B cell (primary cell): ENCODE measurements around the gene HERPUD1. TPM values are rescaled to one million over a fixed set of nuclear protein-coding genes. Genes with fewer than 3 reads are reported as not detected.
A peak's percentile ranks its signal among the peaks of the same experiment; 100 is the strongest.
"Not testable (repeated sequence)": the region's sequence is repeated elsewhere in the genome, so short reads cannot be mapped to it uniquely, and the experiment has no call there.

Experiments
- ATAC-seq: fragments of 200-7000 bp; cut with Tn5 transposase; one replicate; pipeline ENCODE4 v1.10.0; 2021; ENCODE audit warnings: low read depth, mild to moderate bottlenecking, moderate number of reproducible peaks, moderate library complexity
- CTCF ChIA-PET: fragments of 350-600 bp; sonication (Branson Sonifier 250); formaldehyde crosslinking; loops from one replicate; lab custom pipeline; 2021; ENCODE audit warnings: antibody characterized with exemption, inconsistent platforms; lab: Charles Lee
- POLR2A ChIA-PET: fragments of 350-600 bp; sonication (Branson Sonifier 250); formaldehyde crosslinking; loops from one replicate; lab custom pipeline; 2021; ENCODE audit warnings: antibody characterized with exemption; lab: Charles Lee
- DNase-seq: peaks from one replicate; pipeline ENCODE4 v3.0.0; 2013
- H2AFZ ChIP-seq: 2 replicates; pipeline ENCODE4 v1.6.1; 2012; ENCODE audit warnings: mild to moderate bottlenecking, low read depth, low read length; ENCODE audit not compliant: insufficient read depth, poor library complexity, severe bottlenecking
- H3K27ac ChIP-seq, 2 donors: 1 replicate in 1 of 2; 2 replicates in 1 of 2; pipeline ENCODE4 v1.5.1; 2012 to 2013; ENCODE audit warnings: low read length in 2 of 2, mild to moderate bottlenecking in 2 of 2, moderate library complexity in 1 of 2
- H3K27me3 ChIP-seq, 4 experiments: fragments of 200-600 bp in 1 of 4; sonication (generic) in 1 of 4; replicated peaks in 1 of 4; 1 replicate in 2 of 4; 2 replicates in 2 of 4; pipeline versions ENCODE4 v1.6.1 to v1.7.0; 2013 to 2016; ENCODE audit warnings: low read length in 3 of 4, mild to moderate bottlenecking in 2 of 4, mixed read lengths in 1 of 4, moderate library complexity in 1 of 4; ENCODE audit not compliant: insufficient read depth in 4 of 4, control insufficient read depth in 3 of 4; ENCODE audit errors: control extremely low read depth in 1 of 4
- H3K36me3 ChIP-seq, 2 experiments: replicated peaks in 1 of 2; 1 replicate in 1 of 2; 2 replicates in 1 of 2; pipeline versions ENCODE4 v1.6.1 to v1.7.1; 2013; ENCODE audit warnings: low read length in 1 of 2; ENCODE audit not compliant: insufficient read depth in 2 of 2, control insufficient read depth in 1 of 2; ENCODE audit errors: control extremely low read depth in 1 of 2, extremely low read depth in 1 of 2
- H3K4me1 ChIP-seq, 2 donors: fragments of 200-600 bp in 1 of 2; sonication (generic) in 1 of 2; 1 replicate in 1 of 2; 2 replicates in 1 of 2; pipeline versions ENCODE4 v1.5.1 to v1.6.1; 2013 to 2017; ENCODE audit warnings: low read length in 2 of 2; ENCODE audit not compliant: control insufficient read depth in 2 of 2, insufficient read depth in 2 of 2
- H3K4me2 ChIP-seq: replicated peaks from 2 replicates; pipeline ENCODE3; 2012; ENCODE audit warnings: mild to moderate bottlenecking, low read depth, low read length; ENCODE audit not compliant: poor library complexity, severe bottlenecking
- H3K4me3 ChIP-seq, 5 experiments: fragments of 200-600 bp in 1 of 5; sonication (generic) in 1 of 5; 1 replicate in 3 of 5; 2 replicates in 2 of 5; pipeline versions ENCODE4 v1.5.1 to v1.7.0; 2011 to 2016; ENCODE audit warnings: low read length in 4 of 5, mild to moderate bottlenecking in 4 of 5, low read depth in 2 of 5, control low read depth in 1 of 5, moderate library complexity in 1 of 5; ENCODE audit not compliant: insufficient read depth in 1 of 5; ENCODE audit errors: control extremely low read depth in 1 of 5, extremely low read depth in 1 of 5
- H3K79me2 ChIP-seq: fragments of 200-600 bp; sonication (generic); one replicate; pipeline ENCODE4 v1.6.0; 2016; ENCODE audit warnings: low read length; ENCODE audit not compliant: control insufficient read depth, insufficient read depth
- H3K9ac ChIP-seq: fragments of 200-600 bp; sonication (generic); 2 replicates; pipeline ENCODE4 v1.6.1; 2017; ENCODE audit warnings: mild to moderate bottlenecking, low read length, moderate library complexity
- H3K9me3 ChIP-seq, 3 donors: one replicate each; pipeline versions ENCODE4 v1.6.1 to v1.7.1; 2013; ENCODE audit warnings: low read length in 2 of 3; ENCODE audit not compliant: control insufficient read depth in 2 of 3, insufficient read depth in 1 of 3; ENCODE audit errors: control extremely low read depth in 1 of 3
- H4K20me1 ChIP-seq: 2 replicates; pipeline ENCODE4 v1.6.0; 2012; ENCODE audit warnings: mild to moderate bottlenecking, low read length; ENCODE audit not compliant: insufficient read depth, control insufficient read depth, poor library complexity, severe bottlenecking
- H3K27ac Mint-ChIP-seq: one replicate; pipeline ENCODE4 v1.8.0; 2021; ENCODE audit warnings: mixed read lengths
- H3K27me3 Mint-ChIP-seq: one replicate; pipeline ENCODE4 v1.8.0; 2021; ENCODE audit warnings: mixed read lengths
- H3K4me1 Mint-ChIP-seq: one replicate; pipeline ENCODE4 v1.8.0; 2021; ENCODE audit warnings: mixed read lengths
- H3K4me3 Mint-ChIP-seq: one replicate; pipeline ENCODE4 v1.8.0; 2021; ENCODE audit warnings: mixed read lengths
- H3K9me3 Mint-ChIP-seq: one replicate; pipeline ENCODE4 v1.8.0; 2022; ENCODE audit warnings: mixed read lengths; ENCODE audit not compliant: insufficient read depth
- CTCF ChIP-seq: fragments of 200-600 bp; IDR thresholded peaks from one replicate; pipeline ENCODE4 v1.8.0; 2022; ENCODE audit warnings: antibody characterized with exemption, mild to moderate bottlenecking
- EZH2 ChIP-seq: IDR thresholded peaks from 2 replicates; pipeline ENCODE4 v1.6.1; 2012; ENCODE audit warnings: borderline replicate concordance, low read depth, mild to moderate bottlenecking, moderate library complexity, low read length; ENCODE audit not compliant: insufficient read depth, poor library complexity, severe bottlenecking
- WGBS: methylation state at CpG from one replicate; pipeline ENCODE4 v1.1.5; 2013; ENCODE audit warnings: missing lambda C conversion rate; ENCODE audit not compliant: insufficient coverage; 5-methylcytosine and 5-hydroxymethylcytosine counted together
- intact Hi-C: fragments of 100-400 bp; cut with micrococcal nuclease; formaldehyde crosslinking; loops from one replicate; pipeline ENCODE4 v1.10.0; 2022
- polyA plus RNA-seq: library from polyadenylated mRNA; depleted of rRNA; stranded (reverse); fragments of >200 nt; gene quantifications from 2 replicates; pipeline ENCODE4 v1.2.3, GENCODE V29; 2012
- total RNA-seq, 2 donors: library from RNA; stranded (reverse); fragments of 120-200 nt in 1 of 2; gene quantifications; 1 replicate in 1 of 2; 2 replicates in 1 of 2; pipeline versions ENCODE4 v1.2.3 to v1.2.4, GENCODE V29; 2013 to 2022

The HERPUD1 gene
- total and polyA plus RNA-seq, 2 donors (not counting 1 experiment from before 2014, with no cell fraction given) = 273 to 1,041 TPM

GRCh38 chr16:56989988-56990387 lies 58.0 kb downstream of the HERPUD1 start:
- peak overlapping the region; percentile 100 for H3K4me3 Mint-ChIP-seq
- Histone ChIP-seq H3K4me1 (peaks cover 74 to 84% of the 10 kb centered on the region in 2 donors), H3K27me3 (no peaks in the 10 kb centered on the region), H3K79me2 (peaks cover 69% of the 10 kb centered on the region), H3K9ac (peak overlapping the region; percentile 96), H2AFZ (peak overlapping the region; percentile 91), H3K36me3 (peaks cover 0 to 12% of the 10 kb centered on the region in 2 experiments), H4K20me1 (peaks cover 12% of the 10 kb centered on the region), H3K4me3 (peak overlapping the region; percentile 69 to 97 (median 89)), H3K9me3 (no peaks in the 10 kb centered on the region), H3K27ac (peak overlapping the region; percentile 83 to 86), H3K4me2 (peak overlapping the region; percentile 93)
- intact Hi-C loops = loop anchor here (1.0 to 2.0 kb wide), 5 partner anchors 15 to 55 kb away; no protein-coding TSS in a partner anchor
- ChIA-PET CTCF (interaction anchor here (0.9 to 10.3 kb wide), 11 partner anchors 8 to 79 kb away, joined by 3 to 124 read pairs (median 6); no protein-coding TSS in a partner anchor), POLR2A (interaction anchor here (0.9 to 2.1 kb wide), 17 partner anchors 9 to 80 kb away, joined by 3 to 20 read pairs (median 9); partner anchors contain the start of gene HERPUD1)
- ATAC-seq = no peak
- H3K27me3 Mint-ChIP-seq = no peaks in the 10 kb centered on the region
- no peak for TF ChIP-seq EZH2
- peaks cover 85% of the 10 kb centered on the region for H3K4me1 Mint-ChIP-seq
- no CpG with 5 or more reads among the region's 7 CpGs for WGBS
- H3K9me3 Mint-ChIP-seq = no peaks in the 10 kb centered on the region
- H3K27ac Mint-ChIP-seq = peak overlapping the region; percentile 99
- DNase-seq = no peak

- intact Hi-C loops = loop anchor here (1.0 kb wide), 1 partner anchor 9 kb away; no protein-coding TSS in a partner anchor
- Histone ChIP-seq H3K79me2 (peaks cover 76% of the 10 kb centered on the region), H3K4me3 (peak overlapping the region; percentile 69 to 97 (median 89)), H2AFZ (peak overlapping the region; percentile 91), H3K4me2 (peak overlapping the region; percentile 93), H3K4me1 (peaks cover 71 to 82% of the 10 kb centered on the region in 2 donors), H3K27ac (peak overlapping the region; percentile 83 to 86), H3K36me3 (peaks cover 0 to 12% of the 10 kb centered on the region in 2 experiments), H4K20me1 (peaks cover 16% of the 10 kb centered on the region), H3K9ac (peak overlapping the region; percentile 96), H3K27me3 (no peaks in the 10 kb centered on the region), H3K9me3 (no peaks in the 10 kb centered on the region)
- ChIA-PET POLR2A (interaction anchor here (0.7 to 2.1 kb wide), 11 partner anchors 9 to 77 kb away, joined by 3 to 20 read pairs (median 6); no protein-coding TSS in a partner anchor), CTCF (interaction anchor here (0.7 to 2.7 kb wide), 6 partner anchors 8 to 79 kb away, joined by 4 to 8 read pairs (median 4); no protein-coding TSS in a partner anchor)
- Mint-ChIP-seq H3K4me1 (peaks cover 82% of the 10 kb centered on the region), H3K4me3 (peak overlapping the region; percentile 100), H3K27me3 (no peaks in the 10 kb centered on the region), H3K27ac (peak overlapping the region; percentile 99), H3K9me3 (no peaks in the 10 kb centered on the region)
- no peak for TF ChIP-seq CTCF
- no peak for TF ChIP-seq EZH2
- 65% methylated on average over 7 of the region's 16 CpGs for WGBS
- peak; percentile 18 for DNase-seq
- ATAC-seq = no peak
These were observed 58.7 kb downstream of the HERPUD1 start for GRCh38 chr16:56990407-56991286.

GRCh38 chr16:56992431-56992830 lies 60.5 kb downstream of the HERPUD1 start:
- H3K27ac ChIP-seq, H3K9ac ChIP-seq, H3K9me3 Mint-ChIP-seq, H3K4me3 ChIP-seq, H3K9me3 ChIP-seq, DNase-seq, H3K27me3 ChIP-seq, H3K27me3 Mint-ChIP-seq, intact Hi-C loops, ATAC-seq, H2AFZ ChIP-seq, H3K27ac Mint-ChIP-seq: not testable (repeated sequence)
- WGBS = no CpG with 5 or more reads among the region's 1 CpG
- ChIA-PET CTCF (interaction anchor here (0.6 to 1.9 kb wide), 8 partner anchors 9 to 101 kb away, joined by 3 to 7 read pairs (median 4); no protein-coding TSS in a partner anchor), POLR2A (interaction anchor here (1.0 to 1.3 kb wide), 2 partner anchors 11 to 13 kb away, joined by 4 read pairs; no protein-coding TSS in a partner anchor)
- Histone ChIP-seq H3K36me3 (peaks cover 0 to 19% of the 10 kb centered on the region in 2 experiments), H3K79me2 (peaks cover 94% of the 10 kb centered on the region), H4K20me1 (peaks cover 18% of the 10 kb centered on the region), H3K4me1 (peaks cover 59 to 70% of the 10 kb centered on the region in 2 donors), H3K4me2 (peak overlapping the region; percentile 93)
- H3K4me3 Mint-ChIP-seq = peak overlapping the region; percentile 85
- peaks cover 83% of the 10 kb centered on the region for H3K4me1 Mint-ChIP-seq
